Measurements from ENCODE around the gene ZNF738.

Gene ZNF738

GRCh38 chr19:21410166-21410565 lies 51.4 kb downstream of the ZNF738 start:
- no peaks in the 10 kb centered on the region for H3K27me3 ChIP-seq (ENCODE audit: insufficient read depth, poor library complexity, severe bottlenecking)
- no peak for DNase-seq (ENCODE audit: low read depth in 1 of 2, low spot score in 1 of 2)
- no peak overlapping the region for H3K4me3 ChIP-seq (replicated peaks; ENCODE audit: insufficient read depth, low read length)
- TF ChIP-seq SPI1 (IDR thresholded peaks at IDR 0.05; ENCODE audit: borderline replicate concordance, low read depth) (no peak), GABPA (IDR thresholded peaks at IDR 0.05; ENCODE audit: low read depth) (no peak), REST (IDR thresholded peaks at IDR 0.05; ENCODE audit: insufficient replicate concordance, low read depth) (no peak), POLR2AphosphoS5 (IDR thresholded peaks at IDR 0.05; ENCODE audit: low read depth) (no peak), CTCF (IDR thresholded peaks at IDR 0.05; ENCODE audit: insufficient read depth, low read length) (no peak)
- H3K27ac ChIP-seq (replicated peaks): no peak overlapping the region

- no peaks in the 10 kb centered on the region for H3K27me3 ChIP-seq (ENCODE audit: insufficient read depth, poor library complexity, severe bottlenecking)
- DNase-seq (ENCODE audit: low read depth in 1 of 2, low spot score in 1 of 2): no peak
- TF ChIP-seq REST (IDR thresholded peaks at IDR 0.05; ENCODE audit: insufficient replicate concordance, low read depth) (no peak), POLR2AphosphoS5 (IDR thresholded peaks at IDR 0.05; ENCODE audit: low read depth) (no peak), CTCF (IDR thresholded peaks at IDR 0.05; ENCODE audit: insufficient read depth, low read length) (no peak), SPI1 (IDR thresholded peaks at IDR 0.05; ENCODE audit: borderline replicate concordance, low read depth) (no peak), GABPA (IDR thresholded peaks at IDR 0.05; ENCODE audit: low read depth) (no peak)
- no peak overlapping the region for H3K27ac ChIP-seq (replicated peaks)
- no peak overlapping the region for H3K4me3 ChIP-seq (replicated peaks; ENCODE audit: insufficient read depth, low read length)
Measured at GRCh38 chr19:21422244-21422643, 63.4 kb downstream of the ZNF738 start.

GRCh38 chr19:21423057-21424041 lies 64.5 kb downstream of the ZNF738 start:
- no peaks in the 10 kb centered on the region for H3K27me3 ChIP-seq (ENCODE audit: insufficient read depth, poor library complexity, severe bottlenecking)
- no peak overlapping the region for H3K27ac ChIP-seq (replicated peaks)
- no peak for DNase-seq (ENCODE audit: low read depth in 1 of 2, low spot score in 1 of 2)
- TF ChIP-seq POLR2AphosphoS5 (IDR thresholded peaks at IDR 0.05; ENCODE audit: low read depth) (no peak), SPI1 (IDR thresholded peaks at IDR 0.05; ENCODE audit: borderline replicate concordance, low read depth) (no peak), REST (IDR thresholded peaks at IDR 0.05; ENCODE audit: insufficient replicate concordance, low read depth) (no peak), CTCF (IDR thresholded peaks at IDR 0.05; ENCODE audit: insufficient read depth, low read length) (no peak), GABPA (IDR thresholded peaks at IDR 0.05; ENCODE audit: low read depth) (no peak)
- H3K4me3 ChIP-seq (replicated peaks; ENCODE audit: insufficient read depth, low read length): no peak overlapping the region

All from HL-60 (cell line).